ENCODE measurements around the gene ELAVL4. TPM values are rescaled to one million over a fixed set of nuclear protein-coding genes. Genes with fewer than 3 reads are reported as not detected.
"Not testable (repeated sequence)": the region's sequence is repeated elsewhere in the genome, so short reads cannot be mapped to it uniquely, and the experiment has no call there.

Gene ELAVL4
- total RNA-seq, 2 donors from 2014 or later = 0.18 to 4.0 TPM

DNA sequence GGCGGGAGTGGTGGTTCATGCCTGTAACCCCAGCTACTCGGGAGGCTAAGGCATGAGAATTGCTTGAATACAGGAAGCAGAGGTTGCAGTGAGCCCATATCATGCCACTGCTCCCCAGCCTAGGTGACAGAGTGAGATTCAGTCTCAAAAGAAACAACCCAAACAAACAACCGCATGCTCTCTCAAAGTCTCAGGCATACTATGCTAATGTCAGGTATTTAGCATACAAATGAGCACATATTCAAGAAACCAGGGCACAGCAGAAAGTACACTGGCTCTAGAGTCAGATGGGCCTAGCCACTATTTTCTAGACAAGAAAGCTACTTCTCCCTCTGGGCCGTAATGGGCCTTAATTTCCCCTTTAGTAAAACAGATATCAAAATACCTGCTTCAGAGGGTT is 55.0 kb downstream of the ELAVL4 start:
- H3K9me3 ChIP-seq = no peaks in the 10 kb centered on the region
- WGBS = 90% methylated on average over 4 of the region's 4 CpGs
- no peak overlapping the region for H3K4me3 ChIP-seq
- TF ChIP-seq CTCF (IDR thresholded peaks at IDR 0.05) = no peak
- H3K27ac ChIP-seq = no peak overlapping the region
- intact Hi-C loops (cut with DNase I) = no loop called here
- DNase-seq (ENCODE audit: low spot score) = no peak
- no peaks in the 10 kb centered on the region for H3K36me3 ChIP-seq
- H3K4me1 ChIP-seq (replicated peaks) = no peaks in the 10 kb centered on the region
- no peaks in the 10 kb centered on the region for H3K27me3 ChIP-seq (replicated peaks; ENCODE audit: insufficient read depth)

GRCh38 chr1:50166351-50166750 is 57.6 kb downstream of the ELAVL4 start:
- H3K4me3 ChIP-seq; H3K9me3 ChIP-seq; H3K27ac ChIP-seq; H3K36me3 ChIP-seq; H3K27me3 ChIP-seq (replicated peaks; ENCODE audit: insufficient read depth); H3K4me1 ChIP-seq (replicated peaks); DNase-seq (ENCODE audit: low spot score); intact Hi-C loops (cut with DNase I): not testable (repeated sequence)
- 96% methylated on average over 1 of the region's 1 CpG for WGBS

GRCh38 chr1:50172299-50172698 is 63.6 kb downstream of the ELAVL4 start:
- DNase-seq (ENCODE audit: low spot score) = no peak
- intact Hi-C loops (cut with DNase I) = no loop called here
- H3K4me1 ChIP-seq (replicated peaks) = no peaks in the 10 kb centered on the region
- TF ChIP-seq CTCF (IDR thresholded peaks at IDR 0.05) (no peak), POLR2A (IDR thresholded peaks at IDR 0.05) (no peak), POLR2AphosphoS5 (IDR thresholded peaks at IDR 0.05) (no peak)
- H3K27me3 ChIP-seq (replicated peaks; ENCODE audit: insufficient read depth) = no peaks in the 10 kb centered on the region
- H3K9me3 ChIP-seq = no peaks in the 10 kb centered on the region
- no peak overlapping the region for H3K27ac ChIP-seq
- H3K36me3 ChIP-seq = no peaks in the 10 kb centered on the region
- WGBS = 35% methylated on average over 1 of the region's 1 CpG
- no peak overlapping the region for H3K4me3 ChIP-seq

DNA sequence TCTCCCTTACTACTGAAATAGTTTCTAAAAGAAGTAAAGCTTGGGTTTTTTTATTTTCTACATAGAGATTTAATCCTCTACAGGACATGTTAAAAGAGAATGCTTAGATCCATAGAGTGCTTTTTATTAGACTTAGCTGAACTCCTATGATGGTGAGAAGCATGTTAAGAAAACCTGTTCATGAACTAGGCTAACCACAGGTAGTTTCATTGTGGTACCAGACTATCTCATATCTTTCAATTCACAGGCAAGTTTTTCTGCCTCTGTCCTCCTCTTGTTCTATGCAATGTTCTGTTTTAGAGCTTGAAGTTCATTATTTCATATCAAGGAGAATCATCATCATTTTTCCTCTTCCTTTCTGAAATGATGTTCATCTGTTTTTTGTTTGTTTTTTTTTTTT is 65.4 kb downstream of the ELAVL4 start:
- no peak for DNase-seq (ENCODE audit: low spot score)
- TF ChIP-seq CTCF (IDR thresholded peaks at IDR 0.05) (no peak), POLR2AphosphoS5 (IDR thresholded peaks at IDR 0.05) (no peak), POLR2A (IDR thresholded peaks at IDR 0.05) (no peak)
- Histone ChIP-seq H3K9me3 (no peaks in the 10 kb centered on the region), H3K27me3 (replicated peaks; ENCODE audit: insufficient read depth) (no peaks in the 10 kb centered on the region), H3K27ac (no peak overlapping the region), H3K4me3 (no peak overlapping the region), H3K4me1 (replicated peaks) (no peaks in the 10 kb centered on the region), H3K36me3 (no peaks in the 10 kb centered on the region)
- intact Hi-C loops (cut with DNase I) = no loop called here

GRCh38 chr1:50175719-50176639 is 67.3 kb downstream of the ELAVL4 start:
- H3K36me3 ChIP-seq = no peaks in the 10 kb centered on the region
- intact Hi-C loops (cut with DNase I) = no loop called here
- H3K9me3 ChIP-seq = no peaks in the 10 kb centered on the region
- no peak overlapping the region for H3K27ac ChIP-seq
- DNase-seq (ENCODE audit: low spot score) = no peak
- no peaks in the 10 kb centered on the region for H3K27me3 ChIP-seq (replicated peaks; ENCODE audit: insufficient read depth)
- WGBS = 37% methylated on average over 7 of the region's 7 CpGs
- H3K4me3 ChIP-seq = no peak overlapping the region
- no peaks in the 10 kb centered on the region for H3K4me1 ChIP-seq (replicated peaks)
- TF ChIP-seq POLR2A (IDR thresholded peaks at IDR 0.05) (no peak), CTCF (IDR thresholded peaks at IDR 0.05) (no peak), POLR2AphosphoS5 (IDR thresholded peaks at IDR 0.05) (no peak)

All from prostate gland (tissue), 2 donors.